GM18519 (cell line): ENCODE data around the gene RGP1.

Experiments used
- ATAC-seq: cut with Tn5 transposase; IDR thresholded peaks from one replicate; pipeline ENCODE4 v1.9.1; 2021; ENCODE audit warnings: mild to moderate bottlenecking, moderate library complexity; ENCODE audit not compliant: unreplicated experiment, low FRiP score

The RGP1 gene

DNA sequence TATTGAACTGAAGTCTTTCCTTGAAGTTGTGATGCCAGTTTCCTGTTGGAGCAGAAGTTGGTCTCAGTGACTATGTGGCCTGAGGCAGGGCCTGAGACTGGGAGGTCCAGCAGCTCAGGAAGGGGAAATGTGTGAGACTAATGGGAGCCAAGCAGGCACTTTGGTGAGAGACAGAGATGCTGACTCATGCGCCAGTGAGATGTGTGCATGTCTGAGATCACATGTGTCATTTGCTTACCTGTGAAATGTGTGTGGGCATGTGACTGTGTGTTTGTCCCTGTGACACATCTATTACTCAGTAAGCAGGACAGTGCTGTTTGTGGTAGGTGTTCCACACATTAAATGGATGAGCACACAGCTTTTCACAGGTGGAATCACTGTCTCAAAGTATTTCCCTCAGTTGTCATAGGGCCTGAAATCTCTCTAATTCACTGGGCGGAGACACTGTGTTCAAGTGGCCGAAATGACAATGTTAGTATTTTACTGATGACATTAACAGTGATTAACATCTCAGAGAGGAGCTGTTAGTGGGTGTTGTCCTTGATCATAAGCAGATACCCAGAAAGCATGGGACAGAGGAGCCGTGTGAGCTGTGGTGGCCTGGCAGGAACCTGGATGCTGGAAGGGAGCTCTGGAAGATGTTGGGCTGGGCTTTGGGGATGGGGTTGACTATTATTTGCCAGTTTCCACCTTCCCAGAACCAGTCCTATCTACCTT lies 49.7 kb downstream of the RGP1 start:
- no peak for ATAC-seq

DNA sequence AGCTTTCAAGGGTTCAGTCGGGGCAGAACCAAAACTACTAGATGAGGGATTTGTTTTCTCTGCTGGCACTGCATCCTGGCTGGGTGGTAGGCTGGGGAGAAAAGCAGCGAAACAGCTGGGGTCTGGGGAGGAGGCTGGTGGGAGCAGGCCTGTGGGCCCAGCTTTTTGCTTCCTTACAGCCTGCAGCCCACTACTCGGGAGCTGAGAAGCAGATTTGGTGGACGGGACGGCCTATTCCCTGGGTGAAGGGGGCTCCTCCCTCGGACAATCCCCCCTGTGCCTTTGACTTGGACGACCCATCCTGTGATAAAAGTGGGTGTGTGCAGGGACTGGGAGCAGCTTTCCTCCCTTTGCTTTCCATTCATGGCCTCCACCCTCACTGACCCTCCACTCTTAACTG lies 51.4 kb downstream of the RGP1 start:
- no peak for ATAC-seq

DNA sequence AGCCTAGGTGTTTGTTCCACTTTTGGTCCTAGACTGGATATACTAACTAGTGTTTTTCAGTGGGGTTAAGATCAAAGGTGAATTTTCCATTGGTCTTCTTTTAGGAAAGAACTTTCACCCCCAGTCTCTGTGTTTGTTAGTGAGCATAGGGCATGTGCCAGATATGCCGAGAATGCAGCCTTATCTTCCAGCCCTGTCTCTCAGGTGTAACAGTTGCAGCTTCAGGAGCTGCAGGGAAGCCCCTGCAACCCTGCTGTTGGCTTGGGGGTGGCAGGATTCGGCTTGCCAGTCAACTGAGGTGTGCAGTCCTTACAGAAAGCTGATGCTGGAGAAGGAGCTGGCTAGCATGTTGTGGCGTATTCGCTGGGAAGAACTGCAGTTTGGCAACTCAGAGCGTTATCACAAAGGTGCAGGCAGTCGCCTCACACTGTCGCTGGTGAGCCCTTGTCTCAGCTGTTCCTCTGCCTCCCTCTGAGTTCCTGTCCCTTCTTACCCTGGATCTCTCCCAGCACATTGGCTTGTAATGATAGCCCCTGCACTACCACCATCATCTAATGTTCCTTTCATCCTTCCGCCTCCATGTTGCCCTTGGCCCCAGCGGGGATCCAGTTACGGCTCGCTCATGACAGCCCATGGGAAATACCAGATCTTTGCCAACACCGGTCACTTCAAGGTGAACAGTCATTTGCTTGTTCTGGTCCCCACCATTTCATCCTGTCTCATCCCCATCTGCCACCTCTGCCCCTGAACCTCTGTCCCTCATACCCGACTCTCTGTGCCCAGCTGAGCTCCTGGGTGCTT lies 52.4 kb downstream of the RGP1 start:
- ATAC-seq: no peak

DNA sequence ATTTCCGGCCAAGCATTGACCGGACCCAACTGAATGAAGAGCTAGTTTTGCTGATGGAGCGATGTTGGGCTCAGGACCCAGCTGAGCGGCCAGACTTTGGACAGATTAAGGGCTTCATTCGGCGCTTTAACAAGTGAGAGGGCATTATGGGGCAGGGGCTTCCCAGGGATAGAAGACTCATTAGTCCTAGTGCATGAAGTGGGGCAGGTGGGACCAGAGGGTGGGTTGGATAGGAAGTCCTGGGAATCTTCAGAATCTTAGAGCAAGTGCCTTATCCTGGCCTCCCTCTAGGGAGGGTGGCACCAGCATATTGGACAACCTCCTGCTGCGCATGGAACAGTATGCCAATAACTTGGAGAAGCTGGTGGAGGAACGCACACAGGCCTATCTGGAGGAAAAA lies 57.0 kb downstream of the RGP1 start:
- ATAC-seq: no peak
